SK-N-SH treated with all-trans-retinoic acid at 6 μM for 48 hours (cell line): ENCODE data around the gene ECEL1.
A peak's percentile ranks its signal among the peaks of the same experiment; 100 is the strongest.
"Not testable (repeated sequence)": the region's sequence is repeated elsewhere in the genome, so short reads cannot be mapped to it uniquely, and the experiment has no call there.

Source experiments
- ATAC-seq: fragments of 200-7000 bp; cut with Tn5 transposase; 3 replicates; pipeline ENCODE4 v1.9.1; 2020; ENCODE audit warnings: mild to moderate bottlenecking, moderate library complexity
- ARNTL ChIP-seq: fragments of 450-650 bp; formaldehyde crosslinking; IDR thresholded peaks from 2 replicates; pipeline ENCODE4 v1.5.0; 2020; ENCODE audit warnings: low read depth, mild to moderate bottlenecking, moderate library complexity, borderline replicate concordance
- CSDC2 ChIP-seq: fragments of 250-450 bp; sonication (Bioruptor Pico); IDR thresholded peaks from 2 replicates; pipeline ENCODE4 v1.5.0; 2020; ENCODE audit warnings: mild to moderate bottlenecking, moderate library complexity
- CSRNP3 ChIP-seq: fragments of 250-450 bp; sonication (Bioruptor Pico); IDR thresholded peaks from 2 replicates; pipeline ENCODE4 v1.5.1; 2021; ENCODE audit warnings: mild to moderate bottlenecking, moderate library complexity
- ESRRG ChIP-seq: fragments of 250-450 bp; sonication (Bioruptor Pico); IDR thresholded peaks from 2 replicates; pipeline ENCODE4 v1.6.1; 2021; ENCODE audit warnings: mild to moderate bottlenecking
- GLIS3 ChIP-seq: fragments of 250-450 bp; sonication (Bioruptor Pico); IDR thresholded peaks from 2 replicates; pipeline ENCODE4 v1.5.0; 2020; ENCODE audit warnings: mild to moderate bottlenecking, moderate library complexity
- ISL1 ChIP-seq: fragments of 250-450 bp; sonication (Bioruptor Pico); IDR thresholded peaks from 2 replicates; pipeline ENCODE4 v2.1.2; 2022; ENCODE audit warnings: mild to moderate bottlenecking, moderate library complexity
- OSR1 ChIP-seq: fragments of 250-450 bp; sonication (Bioruptor Pico); IDR thresholded peaks from 2 replicates; pipeline ENCODE4 v1.8.0; 2022; ENCODE audit warnings: moderate library complexity, mild to moderate bottlenecking, inconsistent platforms
- PATZ1 ChIP-seq: fragments of 250-450 bp; sonication (Bioruptor Pico); IDR thresholded peaks from 2 replicates; pipeline ENCODE4 v1.8.0; 2020; ENCODE audit warnings: mild to moderate bottlenecking, moderate library complexity, borderline replicate concordance
- POU6F1 ChIP-seq: fragments of 250-450 bp; sonication (Bioruptor Pico); IDR thresholded peaks from 2 replicates; pipeline ENCODE4 v1.8.0; 2021; ENCODE audit warnings: low read depth, mild to moderate bottlenecking, moderate library complexity, borderline replicate concordance
- RARB ChIP-seq: fragments of 250-450 bp; sonication (Bioruptor Pico); IDR thresholded peaks from 2 replicates; pipeline ENCODE4 v1.8.0; 2021; ENCODE audit warnings: mild to moderate bottlenecking, moderate library complexity
- TCF4 ChIP-seq: fragments of 250-450 bp; sonication (Bioruptor Pico); IDR thresholded peaks from 2 replicates; pipeline ENCODE4 v1.8.0; 2021; ENCODE audit warnings: mild to moderate bottlenecking, moderate library complexity, borderline replicate concordance
- TOX ChIP-seq: fragments of 250-450 bp; sonication (Bioruptor Pico); IDR thresholded peaks from 2 replicates; pipeline ENCODE4 v1.8.0; 2021; ENCODE audit warnings: mild to moderate bottlenecking, moderate library complexity, borderline replicate concordance
- TSHZ2 ChIP-seq: fragments of 250-450 bp; sonication (Bioruptor Pico); IDR thresholded peaks from 2 replicates; pipeline ENCODE4 v1.5.0; 2020; ENCODE audit warnings: mild to moderate bottlenecking, moderate library complexity
- ZC3H10 ChIP-seq: fragments of 250-450 bp; sonication (Bioruptor Pico); IDR thresholded peaks from 2 replicates; pipeline ENCODE4 v1.5.1; 2021; ENCODE audit warnings: mild to moderate bottlenecking, moderate library complexity
- ZFP3 ChIP-seq: fragments of 250-450 bp; sonication (Bioruptor Pico); IDR thresholded peaks from 2 replicates; pipeline ENCODE4 v1.5.0; 2020; ENCODE audit warnings: mild to moderate bottlenecking, moderate library complexity
- ZFP30 ChIP-seq: fragments of 450-650 bp; formaldehyde crosslinking; IDR thresholded peaks from 2 replicates; pipeline ENCODE4 v1.5.0; 2022; ENCODE audit warnings: mild to moderate bottlenecking, moderate library complexity
- ZNF565 ChIP-seq: fragments of 450-650 bp; formaldehyde crosslinking; conservative IDR thresholded peaks from 2 replicates; pipeline ENCODE4 v1.5.0; 2020; ENCODE audit warnings: low read depth, mild to moderate bottlenecking, moderate library complexity
- ZNF70 ChIP-seq: fragments of 450-650 bp; formaldehyde crosslinking; IDR thresholded peaks from 2 replicates; pipeline ENCODE4 v1.5.0; 2020; ENCODE audit warnings: mild to moderate bottlenecking, moderate library complexity
- ZNF8 ChIP-seq: fragments of 450-650 bp; formaldehyde crosslinking; IDR thresholded peaks from 2 replicates; pipeline ENCODE4 v1.5.0; 2020; ENCODE audit warnings: mild to moderate bottlenecking, moderate library complexity

Gene ECEL1

GRCh38 chr2:232533944-232534710 is 46.5 kb upstream of the ECEL1 start:
- no peak for TF ChIP-seq CSDC2 (CRISPR knock-in tag)
- ATAC-seq, result no peak

GRCh38 chr2:232532821-232533220 is 45.2 kb upstream of the ECEL1 start:
- not testable (repeated sequence) for ATAC-seq

GRCh38 chr2:232532419-232532818 is 44.8 kb upstream of the ECEL1 start:
- ATAC-seq, result no peak; the same call in 2 of the 3 replicates
- TF ChIP-seq ZNF70 (CRISPR knock-in tag), result peak; percentile 39; the same call in 1 of the 2 replicates
- peak; percentile 66; the same call in 1 of the 2 replicates for TF ChIP-seq ARNTL (CRISPR knock-in tag)
- TF ChIP-seq OSR1 (CRISPR knock-in tag), result no peak
- TF ChIP-seq GLIS3, result no peak
- peak; percentile 41; the same call in 1 of the 2 replicates for TF ChIP-seq TCF4 (CRISPR knock-in tag)
- TF ChIP-seq TSHZ2 (CRISPR knock-in tag), result no peak

GRCh38 chr2:232530626-232531260 is 43.1 kb upstream of the ECEL1 start:
- no peak for TF ChIP-seq ZNF565 (CRISPR knock-in tag)
- TF ChIP-seq TOX (CRISPR knock-in tag), result no peak
- TF ChIP-seq CSRNP3 (CRISPR knock-in tag), result no peak
- TF ChIP-seq ARNTL (CRISPR knock-in tag), result no peak
- no peak for TF ChIP-seq ZFP3 (CRISPR knock-in tag)
- TF ChIP-seq ZNF8 (CRISPR knock-in tag), result no peak
- no peak for TF ChIP-seq OSR1 (CRISPR knock-in tag)
- TF ChIP-seq TCF4 (CRISPR knock-in tag), result no peak
- TF ChIP-seq ZC3H10, result no peak
- no peak for TF ChIP-seq CSDC2 (CRISPR knock-in tag)
- no peak for TF ChIP-seq RARB (CRISPR knock-in tag)
- TF ChIP-seq TSHZ2 (CRISPR knock-in tag), result no peak
- TF ChIP-seq PATZ1 (CRISPR knock-in tag), result no peak
- TF ChIP-seq POU6F1 (CRISPR knock-in tag), result no peak
- no peak for TF ChIP-seq GLIS3
- no peak for TF ChIP-seq ESRRG
- no peak for TF ChIP-seq ZNF70 (CRISPR knock-in tag)
- TF ChIP-seq ISL1 (CRISPR knock-in tag), result no peak
- no peak for TF ChIP-seq ZFP30 (CRISPR knock-in tag)
- TF ChIP-seq, all 23 proteins: peak for 0
- ATAC-seq, result no peak
